Activated CD8-positive, alpha-beta T cell treated with anti-CD3 and anti-CD28 coated beads, Interleukin-2, amount 10 ng/mL, durations not matched to agents 7 days and 5 days (primary cell): ENCODE data around the gene CPA4. TPM values are rescaled to one million over a fixed set of nuclear protein-coding genes. Genes with fewer than 3 reads are reported as not detected.
"Not testable (repeated sequence)": the region's sequence is repeated elsewhere in the genome, so short reads cannot be mapped to it uniquely, and the experiment has no call there.

ENCODE experiments used
- ATAC-seq: fragments of 150-1000 bp; cut with Tn5 transposase; one replicate; pipeline ENCODE4 v1.10.0; 2021; ENCODE audit warnings: moderate library complexity
- CTCF ChIA-PET: fragments of 350-600 bp; sonication (Branson Sonifier 250); formaldehyde crosslinking; loops from one replicate; lab custom pipeline; 2021; ENCODE audit warnings: antibody characterized with exemption; lab: Charles Lee
- POLR2A ChIA-PET: fragments of 350-600 bp; sonication (Branson Sonifier 250); formaldehyde crosslinking; loops from one replicate; lab custom pipeline; 2021; ENCODE audit warnings: antibody characterized with exemption; lab: Charles Lee
- DNase-seq: peaks from one replicate; pipeline ENCODE4 v3.0.0-alpha.2; 2020
- H3K27ac Mint-ChIP-seq: one replicate; pipeline ENCODE4 v1.8.0; 2021; ENCODE audit warnings: mild to moderate bottlenecking, mixed read lengths
- H3K27me3 Mint-ChIP-seq: one replicate; pipeline ENCODE4 v1.8.0; 2021; ENCODE audit warnings: low read depth, mixed read lengths
- H3K36me3 Mint-ChIP-seq: one replicate; pipeline ENCODE4 v1.8.0; 2021; ENCODE audit warnings: low read depth, mixed read lengths
- H3K4me1 Mint-ChIP-seq: one replicate; pipeline ENCODE4 v1.8.0; 2021; ENCODE audit warnings: low read depth, mixed read lengths
- H3K4me3 Mint-ChIP-seq: one replicate; pipeline ENCODE4 v1.8.0; 2021; ENCODE audit warnings: mild to moderate bottlenecking, mixed read lengths
- H3K9me3 Mint-ChIP-seq: one replicate; pipeline ENCODE4 v1.8.0; 2022; ENCODE audit warnings: mixed read lengths; ENCODE audit not compliant: insufficient read depth
- total RNA-seq, 2 experiments: library from RNA; stranded (reverse); gene quantifications; one replicate each; pipeline ENCODE4 v1.2.3, GENCODE V29; 2021

CPA4 gene
- total RNA-seq, 2 experiments from 2014 or later: not detected

DNA sequence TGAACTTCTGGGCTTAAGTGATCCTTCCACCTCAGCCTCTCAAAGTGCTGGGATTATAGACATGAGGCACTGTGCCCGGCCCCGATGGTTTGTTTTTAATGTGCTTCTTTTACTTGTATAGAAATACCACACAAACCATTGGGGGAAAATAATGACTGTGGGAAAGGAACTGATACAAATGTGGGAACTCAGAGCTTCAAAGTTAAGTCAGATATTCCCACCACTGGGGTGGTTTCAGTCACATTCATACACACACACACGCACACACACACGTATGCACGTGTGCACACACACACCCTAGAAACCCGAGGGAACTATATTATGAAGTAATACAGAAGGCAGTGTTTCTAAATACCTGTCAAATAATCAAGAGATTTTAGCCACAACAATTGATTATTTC, 17.0 kb downstream of the CPA4 start:
- DNase-seq (no peak), ATAC-seq (no peak)
- H3K4me3 Mint-ChIP-seq: no peak overlapping the region
- H3K27me3 Mint-ChIP-seq: no peaks in the 10 kb centered on the region
- H3K4me1 Mint-ChIP-seq: no peaks in the 10 kb centered on the region
- CTCF ChIA-PET: no interaction called here
- no peaks in the 10 kb centered on the region for H3K36me3 Mint-ChIP-seq
- no peaks in the 10 kb centered on the region for H3K9me3 Mint-ChIP-seq
- POLR2A ChIA-PET: no interaction called here
- H3K27ac Mint-ChIP-seq: no peak overlapping the region

DNA sequence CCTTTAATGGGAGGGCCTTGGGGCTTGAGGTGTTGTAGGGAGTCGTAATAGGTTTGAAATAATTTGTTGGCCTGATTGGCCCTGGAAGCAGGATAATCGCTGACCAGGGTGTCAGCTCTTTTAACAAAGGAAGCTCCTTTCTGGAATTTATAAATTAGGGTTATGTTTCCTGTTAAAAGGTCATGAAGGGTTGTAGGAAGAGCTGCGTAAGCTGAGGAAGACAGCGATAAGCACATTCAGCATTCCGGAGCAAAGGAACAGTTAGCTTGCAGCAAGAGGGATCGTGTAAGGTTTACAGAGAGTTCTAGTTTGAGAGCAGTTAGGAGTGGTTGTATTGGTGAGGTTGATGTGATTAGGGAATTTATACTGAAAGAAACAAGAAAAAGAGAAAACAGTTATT, 21.3 kb downstream of the CPA4 start:
- no peak overlapping the region for H3K4me3 Mint-ChIP-seq
- POLR2A ChIA-PET: no interaction called here

DNA sequence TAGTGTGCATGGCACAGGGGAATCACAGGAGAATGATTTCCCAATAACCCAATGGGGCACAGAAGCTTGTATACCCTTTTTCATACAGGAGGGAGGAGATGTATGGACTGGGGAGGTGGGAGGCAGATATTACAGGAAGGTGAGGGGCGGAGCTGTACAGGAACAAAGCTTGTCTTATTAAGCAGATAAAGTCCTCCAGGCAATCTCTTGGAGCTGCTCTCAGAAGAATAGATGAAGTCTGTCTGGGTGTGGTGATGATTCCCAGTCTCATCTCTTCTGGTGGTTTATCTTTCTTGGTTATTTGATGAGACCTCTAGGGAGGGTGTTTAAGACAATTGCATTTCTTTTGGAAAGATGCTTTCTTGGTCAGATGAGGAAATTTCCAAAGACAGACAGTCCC, 26.6 kb downstream of the CPA4 start:
- no peaks in the 10 kb centered on the region for H3K27me3 Mint-ChIP-seq
- no peaks in the 10 kb centered on the region for H3K4me1 Mint-ChIP-seq
- no peak overlapping the region for H3K27ac Mint-ChIP-seq
- no peaks in the 10 kb centered on the region for H3K36me3 Mint-ChIP-seq
- CTCF ChIA-PET: no interaction called here
- POLR2A ChIA-PET: no interaction called here
- ATAC-seq: no peak
- H3K4me3 Mint-ChIP-seq: no peak overlapping the region
- H3K9me3 Mint-ChIP-seq: no peaks in the 10 kb centered on the region
- DNase-seq: no peak

More for the DNA sequence above, 21.3 kb downstream of the CPA4 start:
- H3K9me3 Mint-ChIP-seq: no peaks in the 10 kb centered on the region
- ATAC-seq (no peak), DNase-seq (no peak)
- H3K27ac Mint-ChIP-seq: no peak overlapping the region
- CTCF ChIA-PET: no interaction called here
- no peaks in the 10 kb centered on the region for H3K27me3 Mint-ChIP-seq
- no peaks in the 10 kb centered on the region for H3K4me1 Mint-ChIP-seq
- no peaks in the 10 kb centered on the region for H3K36me3 Mint-ChIP-seq

DNA sequence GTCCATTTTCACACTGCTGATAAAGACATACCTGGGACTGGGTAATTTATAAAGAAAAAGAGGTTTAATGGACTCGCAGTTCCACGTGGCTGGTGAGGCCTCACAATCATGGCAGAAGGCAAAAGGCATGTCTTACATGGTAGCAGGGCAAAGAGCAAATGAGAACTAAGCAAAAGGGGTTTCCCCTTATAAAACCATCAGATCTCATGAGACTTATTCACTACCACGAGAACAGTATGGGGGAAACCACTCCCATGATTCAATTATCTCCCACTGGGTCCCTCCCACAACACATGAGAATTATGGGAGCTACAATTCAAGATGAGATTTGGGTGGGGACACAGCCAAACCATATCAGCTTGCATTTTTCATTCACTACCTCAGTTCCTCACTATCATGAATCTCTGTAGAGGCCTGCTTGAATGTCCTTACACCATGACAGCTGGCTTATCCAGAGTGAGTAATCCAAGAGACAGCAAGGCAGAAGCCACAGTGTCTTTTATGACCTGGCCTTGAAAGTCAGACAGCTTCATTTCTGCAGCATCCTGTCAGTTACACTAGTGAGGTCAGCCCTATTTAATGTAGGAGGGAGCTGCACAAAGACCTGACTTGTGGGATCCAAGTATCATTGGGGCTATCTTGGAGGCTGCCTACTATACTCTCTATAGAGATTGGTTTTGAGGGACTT, 28.7 kb downstream of the CPA4 start:
- H3K4me1 Mint-ChIP-seq, H3K9me3 Mint-ChIP-seq, POLR2A ChIA-PET, H3K27me3 Mint-ChIP-seq, ATAC-seq, DNase-seq, H3K27ac Mint-ChIP-seq, H3K4me3 Mint-ChIP-seq, H3K36me3 Mint-ChIP-seq, CTCF ChIA-PET: not testable (repeated sequence)

DNA sequence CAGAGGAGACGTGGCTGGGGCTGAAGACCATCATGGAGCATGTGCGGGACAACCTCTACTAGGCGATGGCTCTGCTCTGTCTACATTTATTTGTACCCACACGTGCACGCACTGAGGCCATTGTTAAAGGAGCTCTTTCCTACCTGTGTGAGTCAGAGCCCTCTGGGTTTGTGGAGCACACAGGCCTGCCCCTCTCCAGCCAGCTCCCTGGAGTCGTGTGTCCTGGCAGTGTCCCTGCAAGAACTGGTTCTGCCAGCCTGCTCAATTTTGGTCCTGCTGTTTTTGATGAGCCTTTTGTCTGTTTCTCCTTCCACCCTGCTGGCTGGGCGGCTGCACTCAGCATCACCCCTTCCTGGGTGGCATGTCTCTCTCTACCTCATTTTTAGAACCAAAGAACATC, 29.7 kb downstream of the CPA4 start:
- POLR2A ChIA-PET: no interaction called here
- CTCF ChIA-PET: no interaction called here
- ATAC-seq (no peak), DNase-seq (no peak)
- no peaks in the 10 kb centered on the region for H3K27me3 Mint-ChIP-seq
- no peaks in the 10 kb centered on the region for H3K4me1 Mint-ChIP-seq
- H3K36me3 Mint-ChIP-seq: no peaks in the 10 kb centered on the region
- no peak overlapping the region for H3K27ac Mint-ChIP-seq
- H3K9me3 Mint-ChIP-seq: no peaks in the 10 kb centered on the region
- no peak overlapping the region for H3K4me3 Mint-ChIP-seq

DNA sequence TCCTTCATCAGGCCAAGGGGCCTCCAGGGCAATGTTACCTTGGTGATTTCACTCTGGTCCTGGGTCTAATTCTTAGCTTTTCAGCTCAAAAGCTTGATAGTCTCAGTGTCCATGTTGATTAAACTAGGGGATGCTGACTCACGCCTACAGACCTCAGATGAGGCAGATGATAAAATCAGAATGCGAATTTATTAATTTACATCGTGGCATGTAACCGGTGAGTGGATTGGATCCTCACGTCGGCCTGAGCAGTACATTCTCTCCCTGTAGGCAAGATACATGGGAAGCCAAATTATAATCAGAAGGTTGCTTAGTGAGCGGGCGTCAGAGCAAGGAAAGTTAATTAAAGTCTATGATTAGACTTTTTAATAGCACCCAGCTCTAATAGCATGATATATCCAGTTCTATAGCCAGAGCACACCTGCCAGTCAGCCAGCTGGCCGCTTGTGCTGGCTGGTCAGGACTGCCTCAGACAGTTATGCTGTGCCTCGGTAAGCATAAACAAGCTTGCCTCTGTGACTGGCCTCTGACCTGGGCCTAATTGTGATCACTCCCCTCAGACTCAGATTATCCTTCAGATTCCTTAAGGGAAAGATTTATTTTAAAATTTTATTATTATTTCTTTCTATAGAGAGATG, 31.5 kb downstream of the CPA4 start:
- H3K27me3 Mint-ChIP-seq: no peaks in the 10 kb centered on the region
- ChIA-PET CTCF (no interaction called here), POLR2A (no interaction called here)
- H3K4me3 Mint-ChIP-seq: no peak overlapping the region
- ATAC-seq (no peak), DNase-seq (no peak)
- H3K4me1 Mint-ChIP-seq: no peaks in the 10 kb centered on the region
- no peaks in the 10 kb centered on the region for H3K36me3 Mint-ChIP-seq
- H3K9me3 Mint-ChIP-seq: no peaks in the 10 kb centered on the region
- no peak overlapping the region for H3K27ac Mint-ChIP-seq

DNA sequence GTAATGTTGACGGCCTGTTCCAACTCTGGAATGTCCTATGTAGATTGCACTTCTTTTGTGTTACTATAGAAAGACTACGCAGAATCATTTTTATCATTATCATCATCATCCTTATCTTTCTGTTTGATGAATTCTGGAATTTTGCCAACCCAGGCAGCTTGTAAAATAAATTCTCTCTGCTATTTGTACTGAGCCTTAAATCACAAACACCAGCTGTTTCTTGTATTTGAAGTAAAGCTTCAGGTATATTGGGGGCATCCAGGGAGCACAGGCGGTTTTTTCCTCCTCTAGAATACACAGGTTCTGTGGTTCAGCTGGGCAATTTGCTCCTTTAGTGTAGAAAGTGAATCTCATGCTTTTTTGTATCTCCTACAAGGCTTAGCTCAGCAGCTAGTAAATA, 36.7 kb downstream of the CPA4 start:
- ATAC-seq (no peak), DNase-seq (no peak)
- ChIA-PET CTCF (no interaction called here), POLR2A (no interaction called here)
- H3K27me3 Mint-ChIP-seq: peaks cover under 1% of the 10 kb centered on the region
- no peaks in the 10 kb centered on the region for H3K9me3 Mint-ChIP-seq
- H3K27ac Mint-ChIP-seq: no peak overlapping the region
- no peaks in the 10 kb centered on the region for H3K4me1 Mint-ChIP-seq
- H3K36me3 Mint-ChIP-seq: no peaks in the 10 kb centered on the region
- H3K4me3 Mint-ChIP-seq: no peak overlapping the region

DNA sequence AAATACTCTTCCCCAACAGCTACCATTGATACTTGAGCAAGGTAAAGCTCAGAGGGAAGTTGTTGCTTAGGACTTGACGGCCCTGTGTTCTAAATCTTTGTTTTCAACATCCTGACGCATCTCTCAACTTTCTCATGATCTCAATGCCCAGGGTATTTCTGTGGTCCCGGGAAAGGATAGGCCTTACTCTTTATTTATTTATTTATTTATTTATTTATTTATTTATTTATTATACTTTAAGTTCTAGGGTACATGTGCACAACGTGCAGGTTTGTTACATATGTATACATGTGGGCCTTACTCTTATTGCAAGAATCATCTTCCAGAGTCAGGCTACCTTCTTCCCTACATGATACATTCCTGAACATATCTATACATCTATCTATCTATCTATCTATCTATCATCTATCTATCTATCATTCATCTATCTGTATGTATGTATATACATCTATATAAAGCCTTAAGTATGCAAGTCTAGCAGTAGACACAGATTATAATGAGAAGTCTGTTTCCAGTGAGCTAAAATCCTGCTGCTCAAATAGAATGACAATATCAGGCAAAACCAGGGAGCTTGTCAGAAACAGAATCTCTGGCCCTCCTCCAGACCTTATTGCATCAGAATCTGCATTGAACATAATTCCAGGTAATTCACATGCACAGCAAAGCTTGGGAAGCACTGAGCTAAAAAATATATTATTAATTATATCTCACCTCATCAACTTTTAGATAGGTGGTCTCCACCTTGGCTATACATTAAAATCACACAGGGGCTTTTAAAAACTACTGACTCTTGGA, 39.5 kb downstream of the CPA4 start:
- H3K27me3 Mint-ChIP-seq: peaks cover 4% of the 10 kb centered on the region
- H3K9me3 Mint-ChIP-seq: no peaks in the 10 kb centered on the region
- POLR2A ChIA-PET: no interaction called here
- H3K27ac Mint-ChIP-seq: no peak overlapping the region
- H3K4me3 Mint-ChIP-seq: no peak overlapping the region
- CTCF ChIA-PET: no interaction called here
- no peaks in the 10 kb centered on the region for H3K4me1 Mint-ChIP-seq
- DNase-seq (no peak), ATAC-seq (no peak)
- H3K36me3 Mint-ChIP-seq: no peaks in the 10 kb centered on the region

DNA sequence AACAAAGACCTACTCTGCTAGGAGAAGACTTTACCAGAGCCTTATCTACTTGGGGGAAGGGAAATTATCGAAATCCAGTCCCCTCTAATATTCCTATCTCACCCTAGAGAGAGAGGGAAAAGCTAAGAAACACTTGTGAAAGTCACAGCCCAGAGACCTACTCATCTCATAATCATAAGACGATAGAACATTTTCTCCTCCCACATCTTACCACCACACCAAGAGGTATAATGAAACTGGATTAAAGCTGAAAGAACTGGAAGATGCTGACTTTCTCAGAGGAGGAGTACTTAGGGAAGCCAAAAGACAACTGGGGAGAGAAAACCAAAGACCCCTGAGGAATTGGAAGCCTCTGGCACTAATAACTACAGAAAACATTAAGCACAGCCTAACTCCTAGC, 40.9 kb downstream of the CPA4 start:
- DNase-seq: no peak
- Mint-ChIP-seq H3K9me3 (no peaks in the 10 kb centered on the region), H3K4me1 (no peaks in the 10 kb centered on the region), H3K27me3 (peaks cover 4% of the 10 kb centered on the region), H3K36me3 (no peaks in the 10 kb centered on the region), H3K4me3 (no peak overlapping the region), H3K27ac (no peak overlapping the region)
- no peak for ATAC-seq
- POLR2A ChIA-PET: no interaction called here
- CTCF ChIA-PET: no interaction called here

DNA sequence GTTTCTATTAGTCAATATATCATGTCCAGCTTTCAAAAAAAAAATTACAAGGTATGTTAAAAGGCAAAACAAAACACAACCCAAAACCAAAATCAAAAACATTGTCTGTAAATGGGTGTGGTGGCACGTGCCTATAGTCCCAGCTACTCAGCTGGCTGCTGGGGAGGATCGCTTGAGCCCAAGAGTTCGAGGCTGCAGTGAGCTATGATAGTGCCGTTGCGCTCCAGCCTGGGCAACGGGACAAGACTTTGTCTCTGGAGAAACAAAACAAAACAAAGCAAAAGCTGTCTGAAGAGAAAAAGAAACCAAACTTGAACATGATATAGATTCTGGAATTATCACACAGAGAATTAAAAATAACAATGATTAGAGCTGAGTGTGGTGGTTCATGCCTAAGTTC, 41.3 kb downstream of the CPA4 start:
- Mint-ChIP-seq H3K27me3 (peaks cover 4% of the 10 kb centered on the region), H3K4me1 (no peaks in the 10 kb centered on the region), H3K9me3 (no peaks in the 10 kb centered on the region), H3K4me3 (no peak overlapping the region), H3K27ac (no peak overlapping the region), H3K36me3 (no peaks in the 10 kb centered on the region)
- POLR2A ChIA-PET: no interaction called here
- ATAC-seq (no peak), DNase-seq (no peak)
- CTCF ChIA-PET: interaction anchor here (0.5 kb wide), 1 partner anchor 249 kb away, joined by 3 read pairs; no protein-coding TSS in a partner anchor

DNA sequence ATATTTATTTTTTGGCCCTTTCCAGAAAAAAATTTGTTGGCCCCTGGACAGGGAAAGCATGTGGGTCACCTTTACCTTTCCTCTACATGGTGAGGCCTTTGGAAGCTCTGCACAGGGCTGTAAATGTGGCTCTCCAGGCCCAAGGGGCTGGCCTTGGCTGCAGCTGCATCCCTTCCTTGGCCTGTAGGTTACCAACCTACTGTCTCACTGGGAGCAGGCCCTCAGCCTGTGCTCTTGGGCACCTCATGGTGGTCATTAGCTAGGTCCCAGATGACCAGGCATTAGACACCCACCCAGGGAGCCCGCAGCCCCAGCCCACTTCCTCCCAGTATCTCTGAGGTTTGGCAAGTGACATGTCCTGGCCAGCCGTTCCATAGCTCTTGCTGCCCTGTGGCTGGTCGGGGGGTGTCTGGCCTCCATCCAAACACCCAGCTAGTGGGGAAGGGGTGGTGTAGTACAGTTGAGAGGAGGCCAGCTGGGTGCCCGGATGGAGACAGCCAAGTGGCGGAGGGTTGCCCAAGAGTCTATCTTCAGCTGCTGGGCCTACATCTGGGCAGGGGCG, 44.5 kb downstream of the CPA4 start:
- Mint-ChIP-seq H3K27ac (no peak overlapping the region), H3K36me3 (no peaks in the 10 kb centered on the region), H3K4me3 (no peak overlapping the region), H3K9me3 (no peaks in the 10 kb centered on the region), H3K27me3 (peaks cover 4% of the 10 kb centered on the region), H3K4me1 (no peaks in the 10 kb centered on the region)
- ATAC-seq (no peak), DNase-seq (no peak)
- CTCF ChIA-PET: no interaction called here
- POLR2A ChIA-PET: interaction anchor here (0.6 kb wide), 1 partner anchor 1682 kb away, joined by 3 read pairs; no protein-coding TSS in a partner anchor

DNA sequence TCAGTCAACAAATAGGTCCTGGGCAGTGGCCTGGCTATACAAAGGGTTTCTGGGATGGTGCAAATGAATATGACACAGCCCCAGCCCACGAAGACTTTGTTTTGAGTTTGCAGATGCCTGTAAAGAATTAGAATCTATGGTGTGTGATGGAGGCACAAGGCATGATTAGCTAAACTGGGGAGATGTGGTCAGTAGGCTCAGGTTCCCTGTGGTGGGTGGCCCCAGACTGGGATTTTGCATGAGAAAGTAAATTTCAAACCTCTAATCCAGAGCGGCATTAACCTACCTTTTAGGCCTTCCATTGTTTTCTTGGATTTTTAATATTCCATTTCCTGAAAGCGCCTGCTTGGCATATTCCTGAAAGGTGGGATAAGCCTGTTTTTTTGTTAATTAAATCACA, 45.3 kb downstream of the CPA4 start:
- H3K4me3 Mint-ChIP-seq: no peak overlapping the region
- H3K27me3 Mint-ChIP-seq: peaks cover 4% of the 10 kb centered on the region
- no peaks in the 10 kb centered on the region for H3K36me3 Mint-ChIP-seq
- H3K4me1 Mint-ChIP-seq: no peaks in the 10 kb centered on the region
- no peak for ATAC-seq
- H3K27ac Mint-ChIP-seq: no peak overlapping the region
- ChIA-PET POLR2A (no interaction called here), CTCF (no interaction called here)
- H3K9me3 Mint-ChIP-seq: no peaks in the 10 kb centered on the region
- no peak for DNase-seq
